SHP77 (cell line): Measurements from ENCODE around the gene PRR15.

ENCODE experiments used
- DNase-seq, 2 experiments: peaks; one replicate each; lab custom pipeline; 2025; lab: John Stamatoyannopoulos, UW

Gene PRR15

GRCh38 chr7:29569648-29570047 lies 6.0 kb downstream of the PRR15 start:
- DNase-seq, result peak in 1 of 2 experiments; percentile 16

- DNase-seq, result no peak
Observed at GRCh38 chr7:29572558-29572957, 8.9 kb downstream of the PRR15 start.

GRCh38 chr7:29573567-29573966 lies 9.9 kb downstream of the PRR15 start:
- DNase-seq, result no peak

- DNase-seq, result no peak
Observed at GRCh38 chr7:29574659-29575058, 11.0 kb downstream of the PRR15 start.

GRCh38 chr7:29587195-29587808 lies 23.7 kb downstream of the PRR15 start:
- no peak for DNase-seq

GRCh38 chr7:29588212-29588611 lies 24.6 kb downstream of the PRR15 start:
- DNase-seq, result no peak

GRCh38 chr7:29588900-29589696 lies 25.5 kb downstream of the PRR15 start:
- DNase-seq, result peak; percentile 51 to 63

- no peak for DNase-seq
Observed at GRCh38 chr7:29592866-29593265, 29.2 kb downstream of the PRR15 start.

GRCh38 chr7:29593459-29593858 lies 29.8 kb downstream of the PRR15 start:
- DNase-seq, result no peak

GRCh38 chr7:29596593-29597178 lies 33.1 kb downstream of the PRR15 start:
- DNase-seq, result no peak

GRCh38 chr7:29597266-29597665 lies 33.6 kb downstream of the PRR15 start:
- no peak for DNase-seq

- no peak for DNase-seq
Observed at GRCh38 chr7:29598137-29598536, 34.5 kb downstream of the PRR15 start.

- DNase-seq, result peak; percentile 77 to 79
Observed at GRCh38 chr7:29598613-29599012, 35.0 kb downstream of the PRR15 start.

GRCh38 chr7:29599026-29599425 lies 35.4 kb downstream of the PRR15 start:
- DNase-seq, result no peak

GRCh38 chr7:29600661-29601060 lies 37.0 kb downstream of the PRR15 start:
- DNase-seq, result no peak

GRCh38 chr7:29604052-29604451 lies 40.4 kb downstream of the PRR15 start:
- DNase-seq, result no peak

- DNase-seq, result no peak
Observed at GRCh38 chr7:29604702-29605101, 41.1 kb downstream of the PRR15 start.

- no peak for DNase-seq
Observed at GRCh38 chr7:29605671-29606070, 42.0 kb downstream of the PRR15 start.

GRCh38 chr7:29606287-29606721 lies 42.7 kb downstream of the PRR15 start:
- DNase-seq, result no peak

- DNase-seq, result no peak
Observed at GRCh38 chr7:29606830-29607229, 43.2 kb downstream of the PRR15 start.

- no peak for DNase-seq
Observed at GRCh38 chr7:29607259-29607658, 43.6 kb downstream of the PRR15 start.

- DNase-seq, result no peak
Observed at GRCh38 chr7:29607889-29608288, 44.3 kb downstream of the PRR15 start.
